Urinary bladder (tissue), 4 donors: ENCODE results near the gene APOO. TPM values are rescaled to one million over a fixed set of nuclear protein-coding genes. Genes with fewer than 3 reads are reported as not detected.

Experiments used
- DNase-seq: peaks from one replicate; pipeline ENCODE4 v3.0.0-alpha.2; 2015; ENCODE audit errors: extremely low spot score
- H3K27ac ChIP-seq: one replicate; pipeline ENCODE4 v1.5.1; 2013; ENCODE audit warnings: low read depth, mild to moderate bottlenecking, moderate library complexity
- H3K36me3 ChIP-seq: one replicate; pipeline ENCODE4 v1.6.1; 2013; ENCODE audit warnings: mild to moderate bottlenecking, moderate library complexity; ENCODE audit not compliant: insufficient read depth
- H3K4me1 ChIP-seq: one replicate; pipeline ENCODE4 v1.6.1; 2013; ENCODE audit warnings: mild to moderate bottlenecking, moderate library complexity; ENCODE audit not compliant: insufficient read depth
- H3K4me3 ChIP-seq: one replicate; pipeline ENCODE4 v1.5.1; 2013; ENCODE audit warnings: low read depth, low read length
- WGBS: extraction: QIAGEN DNeasy Blood & Tissue Kit; methylation state at CpG from one replicate; pipeline ENCODE4 v1.1.7; 2013; 5-methylcytosine and 5-hydroxymethylcytosine counted together
- polyA plus RNA-seq: library from polyadenylated mRNA; stranded (reverse); fragments of 200-250 nt; gene quantifications from one replicate; pipeline ENCODE4 v1.2.3, GENCODE V29; 2013
- total RNA-seq: library from RNA; depleted of rRNA; stranded (reverse); fragments of >200 nt; gene quantifications from one replicate; pipeline ENCODE4 v1.2.3, GENCODE V29; 2014
- donor health status: healthy with polysubstance abuse.
- donor health status: healthy.

Gene APOO
- 10.6 TPM for total RNA-seq
- 10.9 TPM for polyA plus RNA-seq

DNA sequence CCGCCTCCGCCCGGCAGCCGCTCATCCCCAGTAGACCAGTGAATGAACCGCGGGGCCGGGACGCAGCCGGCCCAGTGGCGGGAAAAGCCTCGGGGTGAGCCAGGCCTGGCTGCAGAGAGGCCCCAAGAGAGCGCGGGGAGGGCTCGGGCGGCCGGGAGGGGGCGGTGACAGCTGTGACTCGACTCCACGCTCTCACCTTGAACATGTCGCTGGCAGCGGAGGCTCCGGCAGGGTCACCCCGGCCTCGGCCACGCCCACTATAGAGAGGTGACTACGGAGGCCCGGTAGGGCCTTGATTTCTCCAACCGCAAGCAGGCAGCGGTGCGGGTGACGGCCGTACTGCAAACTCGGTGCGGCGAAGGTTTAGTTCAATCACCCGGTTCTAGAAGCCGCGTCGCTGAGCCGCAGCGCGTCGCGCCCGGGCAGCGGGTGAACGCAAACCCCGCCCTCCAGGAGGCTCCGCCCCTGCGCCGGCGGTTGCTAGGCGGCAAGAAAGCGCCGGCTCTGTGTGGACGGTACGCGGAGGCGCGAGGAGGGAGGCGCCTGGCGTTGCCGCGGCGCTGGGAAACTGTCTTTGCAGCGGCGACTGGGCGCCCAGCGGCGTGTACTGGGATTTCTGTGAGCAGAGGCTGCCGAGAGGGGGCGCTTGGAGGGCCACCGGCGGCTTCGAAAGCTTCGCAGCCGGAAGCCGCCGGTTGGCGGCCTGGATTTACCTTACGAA lies at the start of gene APOO, which contains the start of gene CXorf58:
Gene APOO, minus strand, starts transcription at position 441 of the 721 bp plus-strand sequence. Its CDS starts 236 bp downstream, at position 205.
Gene CXorf58, plus strand, starts transcription at position 509 of the 721 bp plus-strand sequence. CDS start 2,297 bp downstream, outside the sequence.
- no peaks in the 10 kb centered on the region for H3K4me1 ChIP-seq
- under 1% methylated on average over 81 of the region's 81 CpGs for WGBS
- peak within 1 kb of the TSS; percentile 45 for H3K4me3 ChIP-seq
- H3K27ac ChIP-seq = peak within 1 kb of the TSS; percentile 85
- H3K36me3 ChIP-seq = no peaks in the 10 kb centered on the region
- DNase-seq = peak; percentile 62

DNA sequence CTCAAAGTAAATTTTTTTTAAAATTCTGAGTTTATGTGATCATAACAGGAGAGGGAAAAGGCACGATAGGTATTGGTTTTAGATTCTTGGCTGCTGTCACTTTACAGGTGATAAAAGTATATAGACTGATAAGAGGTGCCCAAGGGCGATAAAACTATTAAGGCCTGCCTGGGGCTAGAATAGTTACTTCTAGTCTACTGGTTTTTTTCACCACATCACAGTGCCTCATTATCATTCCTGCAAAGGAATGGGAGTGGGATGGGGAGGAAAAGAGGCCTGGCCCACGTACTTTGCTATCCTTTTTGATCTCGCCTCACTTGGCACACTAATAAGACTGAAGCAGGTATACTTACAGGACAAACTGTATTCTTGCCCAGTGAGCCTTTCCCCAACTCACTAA lies 46.7 kb upstream of the APOO start:
- 77% methylated on average over 4 of the region's 4 CpGs for WGBS
- Histone ChIP-seq H3K36me3 (no peaks in the 10 kb centered on the region), H3K4me3 (no peak overlapping the region), H3K27ac (no peak overlapping the region), H3K4me1 (no peaks in the 10 kb centered on the region)
- no peak for DNase-seq

DNA sequence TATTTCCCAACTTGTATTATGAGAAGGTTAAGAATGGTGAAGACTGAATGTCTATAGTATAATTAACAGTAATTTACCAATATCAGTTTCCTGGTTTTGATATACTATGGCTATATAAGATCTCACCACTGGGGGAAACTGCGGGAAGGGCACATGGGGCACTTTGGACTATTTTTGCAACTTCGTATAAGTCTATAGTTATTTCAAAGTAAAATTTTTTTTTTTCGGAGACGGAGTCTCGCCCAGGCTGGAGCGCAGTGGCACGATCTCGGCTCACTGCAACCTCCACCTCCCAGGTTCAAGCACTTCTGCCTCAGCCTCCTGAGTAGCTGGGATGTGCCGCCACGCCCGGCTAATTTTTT lies 46.2 kb upstream of the APOO start:
- Histone ChIP-seq H3K4me1 (no peaks in the 10 kb centered on the region), H3K4me3 (no peak overlapping the region), H3K27ac (no peak overlapping the region), H3K36me3 (no peaks in the 10 kb centered on the region)
- 96% methylated on average over 11 of the region's 11 CpGs for WGBS
- DNase-seq = no peak

DNA sequence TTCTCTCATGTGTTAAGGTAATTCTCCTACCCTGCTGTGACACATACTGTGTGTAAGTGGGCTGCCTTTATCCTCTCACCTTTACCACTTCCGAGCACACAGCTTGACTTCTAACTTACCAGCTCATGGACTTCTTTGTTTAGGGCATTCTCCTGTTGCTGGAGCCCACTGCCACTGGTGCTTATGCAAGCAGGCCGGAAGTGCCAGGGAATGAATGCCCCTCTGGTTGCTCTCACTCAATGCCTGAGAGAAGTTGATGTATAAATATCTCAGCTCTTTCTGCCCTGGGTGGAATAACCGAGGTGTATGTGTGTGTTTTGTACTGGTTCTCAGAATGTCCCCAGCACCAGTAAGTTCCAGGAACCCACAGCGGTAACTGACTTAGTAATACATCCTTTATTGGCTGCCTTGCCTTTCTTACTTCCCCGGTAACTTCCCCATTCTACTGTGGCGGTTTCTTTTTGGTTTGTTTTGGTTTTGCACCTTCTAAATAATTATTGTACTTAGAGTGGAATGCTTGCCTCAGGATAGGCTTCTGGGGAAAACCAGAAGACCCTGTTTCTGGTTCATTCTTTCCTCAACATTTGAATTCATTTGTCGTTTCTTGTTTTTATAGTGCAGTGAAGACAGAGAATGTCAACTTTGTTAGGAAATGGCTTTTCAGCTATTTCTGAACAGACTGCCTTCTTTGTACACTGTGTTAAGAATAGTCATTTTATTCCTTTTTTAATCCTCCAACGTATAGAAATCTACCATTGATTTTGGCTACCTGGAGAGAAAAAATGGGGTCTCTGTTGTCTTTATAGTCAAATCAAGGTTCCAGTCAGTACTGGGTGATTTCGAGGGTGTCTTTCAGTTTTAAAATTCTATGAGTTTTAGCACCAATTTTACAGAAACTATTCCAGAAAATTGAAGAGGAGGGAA lies 45.5 kb upstream of the APOO start:
- DNase-seq = no peak
- Histone ChIP-seq H3K4me1 (no peaks in the 10 kb centered on the region), H3K4me3 (no peak overlapping the region), H3K36me3 (no peaks in the 10 kb centered on the region), H3K27ac (no peak overlapping the region)
- WGBS = 39% methylated on average over 9 of the region's 9 CpGs

DNA sequence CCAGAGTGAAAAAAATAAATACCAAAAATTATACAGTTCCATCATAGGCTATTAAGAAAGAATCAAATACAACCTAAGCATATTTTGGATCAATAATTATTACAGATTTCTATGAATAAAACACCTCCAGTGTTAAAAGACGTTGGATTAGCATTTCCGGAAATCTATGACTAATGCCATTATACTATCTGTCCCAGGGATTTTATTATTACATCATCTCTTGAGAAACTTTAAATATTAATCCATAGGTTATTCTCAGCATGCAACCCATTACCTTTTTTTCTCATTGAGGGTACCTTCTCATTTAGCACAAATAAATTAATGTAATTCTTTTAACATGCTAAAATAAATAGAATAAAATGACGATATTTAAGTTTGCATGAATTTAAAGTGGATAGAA lies 44.7 kb upstream of the APOO start:
- H3K4me3 ChIP-seq = no peak overlapping the region
- no peak overlapping the region for H3K27ac ChIP-seq
- H3K4me1 ChIP-seq = no peaks in the 10 kb centered on the region
- WGBS = 68% methylated on average over 3 of the region's 3 CpGs
- DNase-seq = no peak
- H3K36me3 ChIP-seq = no peaks in the 10 kb centered on the region

DNA sequence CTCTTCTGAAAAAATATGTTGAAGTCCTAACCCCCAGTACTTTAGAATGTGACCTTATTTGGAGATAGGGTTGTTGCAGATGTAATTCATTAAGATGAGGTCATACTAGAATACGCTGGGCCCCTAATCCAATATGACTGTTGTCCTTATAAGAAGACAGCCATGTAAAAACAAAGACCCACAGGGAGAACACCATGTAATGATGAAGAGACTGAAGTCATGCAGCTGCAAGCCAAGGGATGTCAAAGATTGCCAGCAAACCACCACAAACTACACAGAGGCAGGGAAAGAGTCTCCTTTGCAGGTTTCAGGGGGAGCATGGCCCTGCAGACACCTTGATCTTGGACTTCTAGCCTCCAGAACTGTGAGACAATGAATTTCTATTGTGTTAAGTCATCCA lies 37.5 kb upstream of the APOO start:
- Histone ChIP-seq H3K4me3 (no peak overlapping the region), H3K27ac (no peak overlapping the region), H3K36me3 (no peaks in the 10 kb centered on the region), H3K4me1 (no peaks in the 10 kb centered on the region)
- no peak for DNase-seq
- WGBS = 79% methylated on average over 1 of the region's 1 CpG

DNA sequence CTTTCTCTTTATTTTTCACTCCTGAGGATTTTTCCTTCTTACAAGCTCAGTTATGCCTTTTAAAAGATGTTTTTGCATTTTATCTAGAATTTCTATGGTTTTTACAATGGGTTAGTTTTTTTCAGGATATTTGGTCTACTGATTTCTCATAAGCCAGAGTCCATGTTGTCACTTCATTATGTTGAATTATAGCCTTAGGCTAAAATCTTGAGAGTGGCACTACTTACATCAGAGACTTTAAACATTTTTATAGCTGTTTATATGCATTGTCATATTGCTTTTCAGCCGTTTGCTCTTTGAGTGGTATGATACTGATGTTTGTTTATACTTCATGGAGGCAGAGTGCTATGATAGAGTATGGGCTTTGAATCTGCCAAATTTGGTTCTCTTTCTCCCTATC lies 36.5 kb upstream of the APOO start:
- 17% methylated on average over 1 of the region's 1 CpG for WGBS
- Histone ChIP-seq H3K4me3 (no peak overlapping the region), H3K36me3 (no peaks in the 10 kb centered on the region), H3K4me1 (no peaks in the 10 kb centered on the region), H3K27ac (no peak overlapping the region)
- no peak for DNase-seq

DNA sequence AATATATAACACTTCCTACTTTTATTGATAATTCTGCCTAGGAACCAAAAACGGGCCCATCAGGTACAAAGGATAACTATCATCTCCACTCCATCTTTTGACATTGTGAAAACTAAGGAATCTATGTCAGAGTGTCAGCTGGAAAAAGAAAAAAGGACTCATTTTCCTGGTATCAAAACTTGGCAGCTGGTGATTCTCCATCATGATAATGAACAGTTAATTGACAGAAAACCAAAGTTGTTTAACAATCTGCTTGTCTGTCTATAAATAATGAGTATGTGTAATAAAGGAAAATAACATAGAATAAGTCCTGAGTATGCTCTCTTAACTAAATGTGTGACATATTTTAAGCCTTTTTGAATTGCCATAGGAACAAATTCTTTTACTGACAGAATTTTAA lies 31.5 kb upstream of the APOO start:
- no peaks in the 10 kb centered on the region for H3K36me3 ChIP-seq
- 67% methylated on average over 1 of the region's 1 CpG for WGBS
- no peak overlapping the region for H3K4me3 ChIP-seq
- H3K4me1 ChIP-seq = no peaks in the 10 kb centered on the region
- H3K27ac ChIP-seq = no peak overlapping the region
- DNase-seq = no peak

DNA sequence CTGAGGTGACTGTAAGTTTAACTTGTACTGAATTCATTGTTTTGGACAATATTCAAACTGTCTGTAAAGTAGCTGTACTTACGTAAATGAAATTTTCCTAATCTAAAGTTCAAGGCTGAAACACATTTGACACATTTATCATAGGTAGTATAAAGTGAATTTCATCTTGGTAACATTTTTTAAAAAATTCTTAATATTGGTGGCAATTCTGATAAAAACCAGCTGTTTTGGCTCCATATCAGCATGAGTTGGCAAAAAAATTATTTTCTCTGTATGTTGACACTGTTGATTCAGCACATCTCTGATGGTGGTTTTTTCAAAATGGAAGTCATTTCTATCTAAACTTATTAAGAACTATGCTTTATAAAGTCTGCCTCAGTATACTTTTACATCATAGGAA lies 31.0 kb upstream of the APOO start:
- H3K4me1 ChIP-seq = no peaks in the 10 kb centered on the region
- H3K27ac ChIP-seq = no peak overlapping the region
- WGBS = 63% methylated on average over 1 of the region's 1 CpG
- no peak overlapping the region for H3K4me3 ChIP-seq
- no peak for DNase-seq
- no peaks in the 10 kb centered on the region for H3K36me3 ChIP-seq

DNA sequence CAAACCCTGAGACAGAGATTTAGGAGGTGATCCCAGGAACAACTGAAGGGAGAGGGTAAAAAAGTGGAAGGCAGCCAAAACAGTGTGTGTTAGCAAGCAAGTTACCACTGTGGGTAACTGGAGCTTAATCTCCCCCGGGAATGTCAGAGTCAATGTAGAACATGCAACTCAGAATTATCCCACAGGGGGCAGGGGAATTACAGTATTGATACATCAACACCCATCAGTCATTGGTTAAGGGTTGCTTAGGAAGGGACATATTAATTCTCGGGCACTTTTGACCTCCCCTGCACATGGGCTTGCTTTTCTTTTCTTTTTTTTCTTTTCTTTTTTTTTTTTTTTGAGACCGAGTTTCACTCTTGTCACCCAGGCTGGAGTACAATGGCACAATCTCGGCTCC lies 29.4 kb upstream of the APOO start:
- 85% methylated on average over 4 of the region's 4 CpGs for WGBS
- Histone ChIP-seq H3K36me3 (no peaks in the 10 kb centered on the region), H3K4me3 (no peak overlapping the region), H3K27ac (no peak overlapping the region), H3K4me1 (no peaks in the 10 kb centered on the region)
- DNase-seq = no peak

DNA sequence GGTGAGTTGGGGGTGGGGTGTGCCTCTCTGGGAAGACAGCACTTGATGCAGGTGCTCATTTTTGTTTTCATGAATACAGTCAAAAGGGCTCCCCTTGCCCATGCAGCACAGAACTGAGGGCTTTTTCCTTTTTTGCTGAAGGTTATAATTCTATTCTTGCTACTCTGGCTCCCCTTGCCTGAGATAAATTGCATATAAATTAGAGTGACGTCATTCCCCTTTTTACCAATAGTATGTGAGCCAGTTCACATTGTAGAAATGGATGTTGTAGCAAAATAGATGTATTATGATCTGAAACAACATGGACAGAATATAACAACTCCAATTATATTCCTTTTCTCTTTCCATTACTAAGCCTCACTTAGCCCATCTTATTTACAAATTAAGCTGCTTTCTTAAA lies 28.4 kb upstream of the APOO start:
- 53% methylated on average over 1 of the region's 1 CpG for WGBS
- DNase-seq = no peak
- Histone ChIP-seq H3K36me3 (no peaks in the 10 kb centered on the region), H3K4me1 (no peaks in the 10 kb centered on the region), H3K4me3 (no peak overlapping the region), H3K27ac (no peak overlapping the region)

DNA sequence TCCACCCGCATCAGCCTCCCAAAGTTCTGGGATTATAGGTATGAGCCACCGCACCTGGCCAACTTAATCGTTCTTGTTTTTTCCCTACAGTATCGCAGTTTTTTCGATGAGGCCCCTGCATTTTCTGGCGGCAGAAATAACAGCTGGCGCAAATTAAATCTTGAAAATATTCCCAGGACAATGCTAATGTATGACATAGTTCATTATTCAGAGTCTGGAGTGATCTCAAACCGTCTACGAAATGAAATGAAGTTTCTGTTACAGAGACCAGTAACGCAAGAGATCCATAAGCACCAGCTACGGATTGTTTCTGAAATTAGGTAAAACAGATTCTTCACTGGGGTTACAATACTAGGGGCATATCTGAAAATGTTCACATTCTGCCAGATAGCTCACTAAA lies 27.4 kb upstream of the APOO start:
- H3K4me1 ChIP-seq = no peaks in the 10 kb centered on the region
- H3K36me3 ChIP-seq = no peaks in the 10 kb centered on the region
- no peak overlapping the region for H3K4me3 ChIP-seq
- 76% methylated on average over 11 of the region's 11 CpGs for WGBS
- H3K27ac ChIP-seq = no peak overlapping the region
- no peak for DNase-seq

DNA sequence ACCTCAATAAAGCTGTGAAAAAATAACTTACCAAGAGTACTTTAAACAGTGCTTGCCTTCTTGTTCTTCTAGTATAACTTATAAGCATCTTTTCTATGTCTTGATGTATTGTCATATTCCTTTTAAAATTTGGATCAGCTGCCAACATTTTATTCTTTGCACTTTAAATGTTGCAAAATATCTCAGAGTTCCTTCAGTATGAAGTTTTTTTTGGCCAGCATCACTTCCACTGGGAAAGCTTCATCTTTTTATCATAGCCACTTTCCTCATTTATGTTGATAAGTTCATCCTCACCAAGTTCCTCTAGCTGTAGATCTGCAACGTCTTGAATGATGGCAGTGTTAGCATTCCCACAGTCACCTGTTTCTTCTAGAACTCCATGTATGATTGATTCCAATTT lies 24.3 kb upstream of the APOO start:
- 50% methylated on average over 1 of the region's 1 CpG for WGBS
- Histone ChIP-seq H3K36me3 (no peaks in the 10 kb centered on the region), H3K27ac (no peak overlapping the region), H3K4me1 (no peaks in the 10 kb centered on the region), H3K4me3 (no peak overlapping the region)
- no peak for DNase-seq
